Testis (tissue), 3 donors: Measurements from ENCODE around the gene MYLK. TPM values are rescaled to one million over a fixed set of nuclear protein-coding genes. Genes with fewer than 3 reads are reported as not detected.
"Not testable (repeated sequence)": the region's sequence is repeated elsewhere in the genome, so short reads cannot be mapped to it uniquely, and the experiment has no call there.

Source experiments
- DNase-seq: peaks from one replicate; pipeline ENCODE4 v3.0.0-alpha.2; 2019
- H3K27ac ChIP-seq, 2 donors: fragments of 200-600 bp; sonication (generic); one replicate each; pipeline ENCODE4 v1.5.1; 2019
- H3K27me3 ChIP-seq: fragments of 200-600 bp; sonication (generic); one replicate; pipeline ENCODE4 v1.5.1; 2019
- H3K36me3 ChIP-seq: fragments of 200-600 bp; sonication (generic); one replicate; pipeline ENCODE4 v1.5.1; 2017; ENCODE audit warnings: low read depth; ENCODE audit errors: missing control alignments
- H3K4me1 ChIP-seq: fragments of 200-600 bp; sonication (generic); one replicate; pipeline ENCODE4 v1.5.1; 2019
- H3K4me3 ChIP-seq, 2 donors: fragments of 200-600 bp; sonication (generic); one replicate each; pipeline ENCODE4 v1.5.1; 2017 to 2019
- H3K9me3 ChIP-seq: fragments of 200-600 bp; sonication (generic); one replicate; pipeline ENCODE4 v1.5.1; 2017
- POLR2A ChIP-seq: fragments of 450-650 bp; IDR thresholded peaks from one replicate; pipeline ENCODE4 v1.6.1; 2017; ENCODE audit warnings: antibody characterized with exemption, mild to moderate bottlenecking, moderate library complexity
- WGBS, 2 donors: methylation state at CpG; one replicate each; pipeline ENCODE4 v1.1.5; 2018; 5-methylcytosine and 5-hydroxymethylcytosine counted together
- intact Hi-C: fragments of 100-400 bp; cut with DNase I; formaldehyde crosslinking; loops from one replicate; pipeline ENCODE4 v1.15.1; 2023; ENCODE audit warnings: low total_unique reads
- polyA plus RNA-seq: library from polyadenylated mRNA; stranded (reverse); fragments of 350-450 nt; fragmentation: Illumina TruSeq; extraction: RNeasy Lipid Tissue Mini Kit (QIAGEN cat#74804); gene quantifications from one replicate; pipeline ENCODE4 v1.2.3, GENCODE V29; 2014; ENCODE audit warnings: low read depth, low replicate concordance; ENCODE audit not compliant: insufficient read depth
- total RNA-seq, 2 donors: library from RNA; depleted of rRNA; stranded (reverse); fragments of >200 nt; gene quantifications; one replicate each; pipeline ENCODE4 v1.2.3, GENCODE V29; 2016
- TF ChIP-seq, protein P1 (sequence below), 3 experiments: fragments of 450-650 bp in 2 of 3; fragments of 200-600 bp in 1 of 3; sonication (generic) in 1 of 3; IDR thresholded peaks; one replicate each; pipeline ENCODE4 v1.5.1; 2016 to 2019; ENCODE audit warnings: antibody characterized with exemption in 3 of 3, mild to moderate bottlenecking in 2 of 3, moderate library complexity in 1 of 3

The MYLK gene
- total and polyA plus RNA-seq, 3 donors from 2014 or later = 130 to 168 (median 151) TPM

DNA sequence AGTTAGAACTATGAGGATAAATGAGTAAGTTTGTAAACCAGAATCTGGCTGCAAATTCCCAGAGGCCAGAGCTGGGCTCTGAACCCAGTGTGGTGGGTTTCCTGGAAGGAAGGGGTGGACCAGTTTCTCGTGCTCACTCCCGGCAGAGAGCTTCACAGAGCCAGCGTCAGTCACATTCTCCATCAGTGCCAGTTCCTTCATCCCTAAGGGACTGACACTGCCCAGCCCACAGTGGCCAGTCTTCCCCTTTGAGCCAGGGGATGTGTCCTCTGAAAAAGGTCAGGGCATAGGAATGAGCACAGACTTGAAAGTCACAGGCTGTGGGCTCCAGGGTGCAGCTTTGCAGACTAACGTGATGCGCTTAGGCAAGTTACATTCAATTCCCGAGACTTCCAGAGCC is 163.5 kb downstream of the MYLK start:
- 57 to 69% methylated on average over 6 of the region's 6 CpGs for WGBS, 2 donors
- H3K27ac ChIP-seq = peak overlapping the region; percentile 74 to 83

DNA sequence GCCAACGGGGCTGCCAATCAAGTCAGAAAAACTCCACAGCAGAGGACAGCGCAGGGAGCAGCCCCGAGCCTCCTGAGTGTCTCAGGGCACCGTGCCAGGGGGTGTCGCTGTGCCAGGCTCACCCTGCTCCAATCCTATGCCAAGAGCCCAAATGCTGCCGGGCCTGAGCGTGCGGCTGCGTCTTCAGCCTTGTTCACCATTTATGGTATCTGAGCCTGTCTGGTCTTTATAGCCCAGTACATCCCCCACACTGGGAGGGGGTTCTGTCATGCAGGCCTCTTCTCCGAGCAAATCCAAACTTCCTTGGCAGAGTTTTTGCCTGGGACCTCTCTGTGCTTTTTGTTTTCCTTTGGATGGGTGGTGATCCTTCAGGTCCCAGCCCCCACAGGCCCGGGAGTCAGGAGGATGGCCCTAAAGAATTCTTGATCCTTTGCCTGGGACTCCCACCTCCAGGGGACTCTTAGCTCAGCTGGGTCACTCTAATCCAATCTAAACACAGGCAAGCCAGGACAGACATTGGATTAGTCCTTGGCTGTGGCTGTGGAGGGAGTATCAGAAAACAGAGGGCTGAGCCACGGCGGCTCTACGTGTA is 164.2 kb downstream of the MYLK start:
- 40 to 44% methylated on average over 13 to 14 of the region's 14 CpGs for WGBS, 2 donors
- TF ChIP-seq POLR2A = no peak
- TF ChIP-seq, protein P1, sequence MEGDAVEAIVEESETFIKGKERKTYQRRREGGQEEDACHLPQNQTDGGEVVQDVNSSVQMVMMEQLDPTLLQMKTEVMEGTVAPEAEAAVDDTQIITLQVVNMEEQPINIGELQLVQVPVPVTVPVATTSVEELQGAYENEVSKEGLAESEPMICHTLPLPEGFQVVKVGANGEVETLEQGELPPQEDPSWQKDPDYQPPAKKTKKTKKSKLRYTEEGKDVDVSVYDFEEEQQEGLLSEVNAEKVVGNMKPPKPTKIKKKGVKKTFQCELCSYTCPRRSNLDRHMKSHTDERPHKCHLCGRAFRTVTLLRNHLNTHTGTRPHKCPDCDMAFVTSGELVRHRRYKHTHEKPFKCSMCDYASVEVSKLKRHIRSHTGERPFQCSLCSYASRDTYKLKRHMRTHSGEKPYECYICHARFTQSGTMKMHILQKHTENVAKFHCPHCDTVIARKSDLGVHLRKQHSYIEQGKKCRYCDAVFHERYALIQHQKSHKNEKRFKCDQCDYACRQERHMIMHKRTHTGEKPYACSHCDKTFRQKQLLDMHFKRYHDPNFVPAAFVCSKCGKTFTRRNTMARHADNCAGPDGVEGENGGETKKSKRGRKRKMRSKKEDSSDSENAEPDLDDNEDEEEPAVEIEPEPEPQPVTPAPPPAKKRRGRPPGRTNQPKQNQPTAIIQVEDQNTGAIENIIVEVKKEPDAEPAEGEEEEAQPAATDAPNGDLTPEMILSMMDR (IDR thresholded peaks at IDR 0.05) = no peak
- peak; percentile 68 for DNase-seq
- peaks cover 19% of the 10 kb centered on the region for H3K4me1 ChIP-seq
- no peak overlapping the region for H3K4me3 ChIP-seq
- H3K27me3 ChIP-seq = no peaks in the 10 kb centered on the region
- H3K9me3 ChIP-seq = no peaks in the 10 kb centered on the region
- H3K27ac ChIP-seq = peak overlapping the region; percentile 74 to 83
- intact Hi-C loops = loop anchor here (5.0 kb wide), 1 partner anchor 68 kb away; no protein-coding TSS in a partner anchor
- H3K36me3 ChIP-seq = no peaks in the 10 kb centered on the region

More for the DNA sequence above, 163.5 kb downstream of the MYLK start:
- H3K36me3 ChIP-seq = no peaks in the 10 kb centered on the region
- peaks cover 19% of the 10 kb centered on the region for H3K4me1 ChIP-seq
- DNase-seq = no peak
- TF ChIP-seq, protein P1 (IDR thresholded peaks at IDR 0.05) = no peak
- no peaks in the 10 kb centered on the region for H3K9me3 ChIP-seq
- intact Hi-C loops = no loop called here
- no peak overlapping the region for H3K4me3 ChIP-seq
- no peaks in the 10 kb centered on the region for H3K27me3 ChIP-seq

- intact Hi-C loops = loop anchor here (5.0 kb wide), 1 partner anchor 67 kb away; no protein-coding TSS in a partner anchor
- 29 to 38% methylated on average over 11 to 12 of the region's 15 CpGs for WGBS, 2 donors
Observed at GRCh38 chr3:123719061-123719756, 164.9 kb downstream of the MYLK start.

DNA sequence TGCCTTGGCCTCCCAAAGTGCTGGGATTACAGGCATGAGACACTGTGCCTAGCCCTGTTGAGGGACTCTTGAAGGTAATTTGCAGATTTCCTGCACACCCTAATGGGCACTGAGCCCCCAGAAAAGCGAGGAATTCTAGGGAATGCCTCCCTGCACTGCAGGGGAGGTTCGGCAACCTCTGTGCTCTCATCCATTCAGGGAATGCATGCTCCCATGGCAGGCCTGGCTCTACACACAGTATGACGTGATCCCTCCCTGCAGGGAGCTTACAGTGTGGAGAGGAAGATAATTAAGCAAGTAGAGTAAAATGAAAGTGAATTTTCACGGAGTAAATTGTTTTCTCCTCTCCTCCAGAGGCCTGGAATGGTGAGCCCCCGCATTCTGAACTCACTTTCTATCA is 166.0 kb downstream of the MYLK start:
- no peak overlapping the region for H3K27ac ChIP-seq
- no peaks in the 10 kb centered on the region for H3K9me3 ChIP-seq
- 85 to 98% methylated on average over 5 of the region's 5 CpGs for WGBS, 2 donors
- no peak overlapping the region for H3K4me3 ChIP-seq
- peaks cover 19% of the 10 kb centered on the region for H3K4me1 ChIP-seq
- intact Hi-C loops = loop anchor here (5.0 kb wide), 1 partner anchor 66 kb away; no protein-coding TSS in a partner anchor
- DNase-seq = no peak
- no peaks in the 10 kb centered on the region for H3K36me3 ChIP-seq
- H3K27me3 ChIP-seq = no peaks in the 10 kb centered on the region
- no peak for TF ChIP-seq POLR2A
- TF ChIP-seq, protein P1 (IDR thresholded peaks at IDR 0.05) = no peak

More at GRCh38 chr3:123719061-123719756, 164.9 kb downstream of the MYLK start:
- H3K9me3 ChIP-seq, H3K27me3 ChIP-seq, H3K36me3 ChIP-seq, H3K4me3 ChIP-seq: not testable (repeated sequence)
- Histone ChIP-seq H3K4me1 (peaks cover 19% of the 10 kb centered on the region), H3K27ac (peak overlapping the region; percentile 74 to 83)
- TF ChIP-seq, protein P1 (IDR thresholded peaks at IDR 0.05) = peak; percentile 66 to 79 (median 72)
- DNase-seq = peak; percentile 93

GRCh38 chr3:123717451-123717850 is 166.7 kb downstream of the MYLK start:
- WGBS, 2 donors = 72 to 78% methylated on average over 2 of the region's 2 CpGs
- not testable (repeated sequence) for H3K36me3 ChIP-seq, H3K27me3 ChIP-seq, H3K27ac ChIP-seq, H3K9me3 ChIP-seq, H3K4me3 ChIP-seq, DNase-seq
- intact Hi-C loops = loop anchor here (5.0 kb wide), 1 partner anchor 65 kb away; no protein-coding TSS in a partner anchor
- H3K4me1 ChIP-seq = peaks cover 25% of the 10 kb centered on the region
